ENCODE measurements around the gene TRANK1. TPM values are rescaled to one million over a fixed set of nuclear protein-coding genes. Genes with fewer than 3 reads are reported as not detected.
"Not testable (repeated sequence)": the region's sequence is repeated elsewhere in the genome, so short reads cannot be mapped to it uniquely, and the experiment has no call there.

The TRANK1 gene
- total RNA-seq, 1 donor from 2014 or later: 4.3 TPM

DNA sequence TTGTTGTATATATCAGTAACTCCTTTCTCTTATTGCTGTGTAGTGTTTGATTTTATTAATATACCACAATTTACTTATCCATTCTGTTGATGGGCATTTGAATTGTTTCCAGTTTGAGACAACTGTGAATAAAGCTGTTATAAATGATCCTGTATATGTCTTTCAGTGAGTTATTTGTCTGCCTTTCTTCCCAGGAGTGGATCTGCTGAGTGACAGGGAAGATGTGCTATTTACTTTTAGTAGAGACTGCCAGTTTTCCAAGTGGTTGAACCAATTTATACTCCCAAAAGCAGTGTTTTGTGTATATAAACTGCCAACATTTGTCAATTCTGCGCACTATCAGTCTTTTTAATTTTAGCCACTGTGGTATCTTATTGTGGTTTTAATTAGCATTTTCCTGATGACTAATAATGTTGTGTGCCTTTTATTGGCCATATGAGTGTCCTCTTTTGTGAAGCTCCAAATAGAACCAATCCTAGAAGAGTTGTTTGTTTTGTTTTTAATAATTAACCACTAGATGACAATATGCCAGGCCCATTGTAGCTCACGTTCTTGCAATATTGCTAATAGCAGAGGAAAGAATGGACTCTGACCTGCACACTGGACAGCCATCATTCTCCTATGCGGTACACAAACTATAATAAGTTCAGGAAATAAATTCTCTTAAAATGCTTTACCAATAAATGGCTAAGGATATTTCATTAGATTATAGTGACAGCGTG, 25.3 kb downstream of the TRANK1 start:
- ATAC-seq: no peak

DNA sequence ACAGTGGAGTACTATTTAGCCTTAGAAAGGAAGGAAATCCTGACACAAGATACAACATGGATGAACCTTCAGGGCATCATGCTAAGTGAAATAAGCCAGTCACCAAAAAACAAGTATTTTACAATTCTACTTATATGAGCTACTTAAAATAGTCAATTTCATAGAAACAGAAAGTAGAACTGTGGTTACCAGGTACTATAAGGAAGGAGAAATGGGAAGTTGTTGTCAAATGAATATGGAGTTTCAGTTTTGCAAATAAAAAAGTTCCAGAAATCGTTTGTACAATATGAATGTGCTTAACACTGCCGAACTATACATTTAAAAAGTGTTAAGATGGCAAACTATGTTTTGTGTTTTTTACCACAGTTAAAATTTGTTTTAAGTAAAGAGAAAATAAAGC, 26.8 kb downstream of the TRANK1 start:
- ATAC-seq: no peak

DNA sequence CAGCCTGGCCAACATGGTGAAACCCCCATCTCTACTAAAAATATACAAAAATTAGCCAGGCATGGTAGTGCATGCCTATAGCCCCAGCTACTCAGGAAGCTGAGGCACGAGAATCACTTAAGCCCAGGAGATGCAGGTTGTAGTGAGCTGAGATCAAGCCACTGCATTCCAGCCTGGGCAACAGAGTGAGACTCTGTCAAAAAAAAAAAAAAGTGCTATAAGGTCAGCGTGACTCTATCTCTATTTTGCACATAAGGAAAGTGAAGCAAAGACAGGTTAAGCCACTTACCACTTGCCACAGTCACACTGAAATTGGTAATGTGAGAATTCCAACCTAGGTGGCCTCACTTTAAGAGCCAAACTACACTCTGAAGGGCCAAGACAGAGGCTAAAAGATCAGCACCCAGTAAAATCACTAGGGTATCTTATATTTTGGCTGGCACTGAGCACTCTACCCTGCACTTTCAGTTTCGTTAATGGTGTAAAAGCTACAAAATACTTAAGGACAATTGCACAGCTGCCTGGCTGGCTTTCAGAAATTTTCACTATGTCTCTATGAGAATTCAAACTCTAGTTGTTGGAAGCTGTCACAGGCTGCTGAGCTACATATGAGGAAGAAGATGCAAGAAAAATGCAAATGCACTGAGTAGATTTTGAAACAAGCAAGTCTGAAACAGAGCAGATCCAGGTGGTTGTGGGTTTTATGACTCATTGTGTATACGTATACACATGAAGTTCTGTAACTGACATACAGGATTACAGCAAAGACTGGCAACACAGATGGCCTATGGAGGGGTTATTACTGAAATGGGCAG, 32.7 kb downstream of the TRANK1 start:
- ATAC-seq: peak; percentile 89

DNA sequence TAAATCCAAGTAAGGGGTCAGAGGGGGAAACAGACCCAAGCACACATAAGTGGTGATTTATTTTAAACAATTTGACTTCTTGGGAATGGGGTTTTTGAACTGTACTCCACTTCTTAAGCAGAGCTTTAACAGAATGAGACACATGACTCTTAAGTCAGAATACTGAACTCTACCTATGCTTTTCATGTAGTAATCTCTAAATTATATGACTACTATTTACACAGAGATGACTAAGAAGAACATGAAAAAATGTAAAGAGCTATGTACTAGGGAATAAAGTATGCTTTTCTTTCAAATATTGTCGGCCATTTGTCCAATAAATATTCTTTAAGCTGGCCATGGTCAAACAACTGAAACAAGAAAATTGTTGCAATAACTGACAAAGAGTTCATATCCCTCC, 35.2 kb downstream of the TRANK1 start:
- no peak for ATAC-seq

DNA sequence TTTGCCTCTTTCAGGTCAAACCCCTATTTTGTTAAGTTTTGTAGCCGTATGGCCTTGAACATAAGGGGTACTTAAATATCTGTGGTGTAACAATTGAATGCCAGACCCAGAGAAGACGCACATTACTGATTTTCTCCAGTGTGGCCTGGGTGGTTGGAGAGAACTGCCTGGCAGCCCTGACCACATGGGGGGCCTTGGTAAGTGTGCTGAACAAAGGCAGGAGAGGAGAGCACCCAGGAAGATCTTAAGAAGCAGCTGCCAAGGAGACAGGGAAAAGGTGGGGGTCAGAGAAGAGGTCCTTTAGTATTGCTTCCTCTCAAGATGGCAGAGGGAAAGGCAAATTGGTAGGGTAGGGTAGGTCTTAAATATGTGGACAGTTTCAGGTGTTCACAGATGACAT, 35.7 kb downstream of the TRANK1 start:
- no peak for ATAC-seq

DNA sequence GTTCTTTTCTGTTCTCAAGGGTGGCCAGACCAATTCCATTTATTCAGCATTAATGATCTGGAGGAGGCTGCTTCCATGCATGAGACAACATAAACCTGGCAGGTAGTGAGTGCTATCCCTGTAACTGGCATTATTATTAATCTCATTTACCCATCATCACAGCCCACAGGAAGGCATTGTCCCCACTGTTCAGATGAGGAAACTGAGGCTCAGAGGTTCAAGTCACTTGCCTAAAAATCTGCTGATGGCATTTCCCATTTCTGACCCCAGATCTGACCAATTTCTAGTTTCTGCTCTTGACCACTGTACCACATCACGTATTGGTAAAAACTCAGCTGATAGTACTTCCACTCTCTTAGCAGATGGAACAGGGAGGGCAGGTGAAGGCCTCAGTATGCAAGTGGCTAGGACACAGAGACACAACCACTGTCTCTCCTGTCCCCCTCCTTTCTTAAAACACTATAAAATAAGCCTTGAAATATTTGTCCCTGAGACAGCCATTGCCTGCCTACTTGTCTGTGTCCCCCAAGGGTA, 36.1 kb downstream of the TRANK1 start:
- no peak for ATAC-seq

DNA sequence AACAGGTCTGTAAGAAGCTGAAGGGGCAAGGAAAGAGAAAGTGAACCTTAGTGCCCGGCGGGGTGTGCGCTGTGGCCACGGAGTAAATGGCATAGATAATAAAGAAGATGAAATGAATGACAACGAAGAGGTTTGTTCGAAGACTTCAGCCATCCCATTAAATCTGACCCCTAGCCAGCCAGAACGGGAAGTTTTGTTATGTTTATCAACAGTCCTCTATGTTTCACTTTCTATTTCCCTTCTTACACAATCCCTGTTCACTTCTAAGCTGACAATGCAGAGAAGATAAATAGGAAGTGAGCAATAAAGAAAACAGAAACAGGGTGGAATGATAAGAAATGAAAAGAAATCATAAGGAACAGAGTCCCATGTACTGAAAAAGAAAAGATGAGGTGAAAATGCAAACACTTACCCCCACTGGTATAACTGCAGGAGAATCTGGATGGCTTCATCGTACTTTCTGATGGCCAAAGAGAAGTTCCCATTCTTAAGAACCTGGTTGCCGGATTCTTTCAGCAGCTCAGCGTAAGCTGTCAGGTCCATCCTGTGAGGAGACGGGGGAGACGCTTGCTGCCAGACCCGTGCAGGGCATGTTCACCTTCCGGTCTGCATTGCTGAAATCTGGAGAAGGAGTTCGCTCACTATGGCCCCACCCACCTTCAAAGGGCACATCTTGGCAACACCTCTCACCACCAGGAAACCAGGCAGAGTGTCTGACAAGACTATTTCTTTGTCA, 36.8 kb downstream of the TRANK1 start:
- peak; percentile 72 for ATAC-seq

DNA sequence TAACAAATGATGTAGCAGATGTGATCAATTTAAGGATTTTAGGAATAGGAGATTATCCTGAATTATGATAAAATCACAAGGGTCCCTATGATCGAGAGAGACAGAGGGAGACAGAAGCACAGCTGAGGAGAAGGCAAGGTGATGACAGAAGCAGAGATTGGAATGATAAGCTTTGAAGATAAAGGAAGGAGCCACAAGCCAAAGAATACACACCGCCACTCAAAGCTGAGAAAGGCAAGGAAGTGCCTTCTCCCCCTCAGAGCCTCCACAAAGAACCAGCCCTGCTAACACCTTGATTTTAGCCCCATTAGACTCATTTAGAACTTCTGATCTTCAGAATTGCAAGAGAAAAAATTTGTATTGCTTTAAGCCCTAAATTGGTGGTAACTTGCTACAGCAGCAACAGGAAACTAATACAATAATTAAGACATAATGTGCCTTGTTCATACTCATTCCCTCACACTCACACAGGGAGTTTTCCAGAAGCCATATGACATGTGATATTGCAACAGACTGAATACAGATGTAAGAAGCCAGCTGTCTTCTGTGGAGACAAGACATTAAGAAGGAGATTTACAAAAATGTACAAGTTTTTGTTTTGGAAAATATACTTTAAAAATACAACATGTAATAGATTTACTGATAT, 38.2 kb downstream of the TRANK1 start:
- no peak for ATAC-seq

DNA sequence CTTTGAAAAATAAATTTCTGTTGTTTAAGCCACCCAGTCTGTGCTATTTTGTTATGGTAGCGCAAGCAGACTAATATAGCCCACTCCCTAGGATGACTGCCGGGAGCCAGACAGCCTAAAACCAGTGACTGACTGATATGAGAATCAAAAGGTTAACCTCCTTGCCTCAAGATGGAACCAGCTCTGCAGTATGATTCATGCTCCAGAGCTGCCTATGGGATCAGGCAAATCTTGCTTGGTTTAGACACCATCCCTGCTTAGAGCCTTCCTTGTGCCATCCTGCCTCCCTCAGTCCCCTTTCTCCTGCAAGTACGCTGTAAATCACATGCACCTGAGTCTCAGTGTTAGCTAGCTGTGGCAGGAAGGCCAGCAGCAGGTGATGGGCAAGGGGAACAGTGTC, 39.3 kb downstream of the TRANK1 start:
- no peak for ATAC-seq

DNA sequence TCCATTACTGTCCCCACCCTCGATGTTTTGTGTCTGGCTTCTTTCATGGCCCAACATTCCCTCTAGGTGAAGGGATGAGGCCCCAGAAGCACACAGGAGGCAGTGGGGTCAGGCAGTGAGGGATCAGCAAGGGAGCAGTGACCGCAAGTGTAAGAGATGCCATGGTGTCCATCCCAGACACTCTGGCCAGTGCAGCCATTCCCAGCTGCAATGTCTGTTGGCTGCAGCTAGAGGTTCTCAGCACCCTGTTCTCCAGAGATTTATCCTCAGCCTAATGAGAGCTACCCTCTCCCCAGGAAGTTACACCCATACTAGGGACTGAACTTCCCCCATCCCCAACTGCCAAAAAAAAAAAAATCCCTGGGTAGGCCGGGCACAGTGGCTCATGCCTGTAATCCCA, 40.2 kb downstream of the TRANK1 start:
- ATAC-seq: no peak

DNA sequence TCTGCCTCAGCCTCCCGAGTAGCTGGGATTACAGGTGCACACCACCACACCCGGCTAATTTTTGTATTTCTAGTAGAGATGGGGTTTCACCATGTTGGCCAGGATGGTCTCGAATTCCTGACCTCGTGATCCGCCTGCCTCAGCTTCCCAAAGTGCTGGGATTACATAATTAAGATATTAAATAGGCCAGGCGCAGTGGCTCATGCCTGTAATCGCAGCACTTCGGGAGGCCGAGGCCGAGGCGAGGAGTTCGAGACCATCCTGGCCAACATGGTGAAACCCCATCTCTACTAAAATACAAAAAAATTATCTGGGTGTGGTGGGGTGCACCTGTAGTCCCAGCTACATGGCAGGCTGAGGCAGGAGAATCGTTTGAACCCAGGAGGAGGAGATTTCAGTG, 40.8 kb downstream of the TRANK1 start:
- ATAC-seq: not testable (repeated sequence)

DNA sequence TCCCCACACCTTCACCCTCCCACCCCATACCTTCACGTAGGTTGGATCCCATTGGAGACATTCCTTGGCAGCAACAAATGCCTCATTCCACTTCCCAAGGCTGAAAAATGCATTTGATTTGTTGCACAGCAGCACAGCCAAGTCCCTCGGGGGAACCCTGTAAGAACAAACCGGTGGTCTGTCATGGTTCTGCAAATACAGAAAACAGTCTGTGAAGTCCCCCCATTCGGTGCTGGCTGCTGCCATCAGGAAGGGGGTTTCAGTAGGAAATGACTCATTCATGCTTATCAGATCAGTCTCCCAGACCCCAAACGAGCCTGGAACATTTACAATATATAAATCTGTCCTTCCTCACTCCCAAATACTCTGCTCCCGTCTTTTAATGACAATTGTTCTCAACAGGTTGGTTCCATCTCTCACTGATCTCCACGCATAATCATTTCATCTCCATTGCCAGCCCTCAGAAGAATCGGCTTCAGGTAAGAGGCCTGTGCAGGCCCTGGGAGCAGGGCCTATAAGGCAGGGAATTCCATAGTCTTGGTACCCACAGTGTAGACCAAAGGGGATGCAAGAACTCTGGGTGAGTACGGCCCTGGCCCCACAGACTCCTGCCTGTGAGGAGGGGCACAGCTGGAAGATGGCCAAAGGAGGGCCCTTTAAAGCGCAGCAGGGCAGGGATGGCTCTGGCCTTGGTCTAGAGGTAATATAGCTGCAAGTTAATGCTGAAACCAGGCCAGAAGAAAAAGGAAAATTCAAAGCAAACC, 41.6 kb downstream of the TRANK1 start:
- ATAC-seq: no peak

DNA sequence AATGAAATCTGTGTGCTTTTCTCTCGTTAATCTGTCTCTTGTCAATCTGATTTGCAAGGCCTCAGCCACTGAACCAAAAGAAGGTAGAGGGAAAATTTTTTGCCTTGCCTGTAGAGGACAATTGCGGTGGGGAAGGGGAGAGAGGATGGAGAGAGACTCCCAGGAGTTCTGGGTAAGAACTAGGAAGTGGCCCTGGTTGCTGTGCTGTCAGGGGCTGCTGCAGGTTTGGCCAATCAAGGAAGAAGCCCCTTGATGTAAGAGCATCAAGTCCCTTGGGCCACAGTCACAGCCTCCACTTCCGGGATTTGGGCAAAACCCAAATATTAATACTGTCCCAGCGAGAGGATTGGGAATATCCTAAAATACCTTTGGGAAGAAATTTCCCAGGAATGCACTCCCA, 43.3 kb downstream of the TRANK1 start:
- no peak for ATAC-seq

DNA sequence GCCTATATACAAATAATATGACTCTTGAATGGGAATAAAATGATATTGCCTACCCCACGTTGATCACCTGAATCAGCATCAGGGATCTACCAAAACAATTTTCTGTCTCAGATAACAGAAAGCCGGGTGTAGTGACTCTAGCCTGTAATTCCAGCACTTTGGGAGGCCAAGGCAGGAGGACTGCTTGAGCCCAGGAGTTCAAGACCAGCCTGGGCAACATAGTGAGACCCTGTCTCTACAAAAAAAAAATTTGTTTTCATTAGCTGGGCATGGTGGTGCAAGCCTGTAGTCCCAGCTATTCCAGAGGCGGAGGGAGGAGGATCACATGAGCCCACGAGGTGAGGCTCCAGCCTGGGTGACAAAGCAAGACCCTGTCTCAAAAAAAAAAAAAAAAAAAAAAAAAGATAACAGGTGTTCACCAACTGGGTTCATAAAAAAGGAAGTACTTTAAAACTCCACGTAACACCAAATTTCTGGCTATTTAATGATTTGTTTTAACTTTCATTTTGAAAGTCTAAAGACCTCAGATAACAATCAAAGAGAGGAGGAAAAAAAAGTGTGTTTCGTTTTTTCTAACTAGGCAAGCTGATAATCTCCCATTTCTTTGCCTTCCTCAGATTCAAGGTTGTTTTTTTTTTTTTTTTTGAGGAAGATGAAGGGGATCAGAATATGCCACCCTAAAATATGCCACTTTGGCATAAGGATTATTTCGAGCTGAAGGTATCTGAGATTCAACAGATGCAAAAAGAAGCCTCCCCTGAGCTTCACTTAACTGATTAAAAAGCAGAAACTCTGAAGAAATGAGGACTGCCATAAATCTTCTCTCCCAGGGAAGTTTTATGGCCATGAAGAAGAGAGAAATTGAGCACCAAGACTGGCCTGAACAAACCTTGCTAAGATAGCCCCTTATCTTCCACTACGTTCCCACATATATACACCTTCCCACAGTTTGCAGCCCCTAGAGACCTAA, 44.1 kb downstream of the TRANK1 start:
- no peak for ATAC-seq

DNA sequence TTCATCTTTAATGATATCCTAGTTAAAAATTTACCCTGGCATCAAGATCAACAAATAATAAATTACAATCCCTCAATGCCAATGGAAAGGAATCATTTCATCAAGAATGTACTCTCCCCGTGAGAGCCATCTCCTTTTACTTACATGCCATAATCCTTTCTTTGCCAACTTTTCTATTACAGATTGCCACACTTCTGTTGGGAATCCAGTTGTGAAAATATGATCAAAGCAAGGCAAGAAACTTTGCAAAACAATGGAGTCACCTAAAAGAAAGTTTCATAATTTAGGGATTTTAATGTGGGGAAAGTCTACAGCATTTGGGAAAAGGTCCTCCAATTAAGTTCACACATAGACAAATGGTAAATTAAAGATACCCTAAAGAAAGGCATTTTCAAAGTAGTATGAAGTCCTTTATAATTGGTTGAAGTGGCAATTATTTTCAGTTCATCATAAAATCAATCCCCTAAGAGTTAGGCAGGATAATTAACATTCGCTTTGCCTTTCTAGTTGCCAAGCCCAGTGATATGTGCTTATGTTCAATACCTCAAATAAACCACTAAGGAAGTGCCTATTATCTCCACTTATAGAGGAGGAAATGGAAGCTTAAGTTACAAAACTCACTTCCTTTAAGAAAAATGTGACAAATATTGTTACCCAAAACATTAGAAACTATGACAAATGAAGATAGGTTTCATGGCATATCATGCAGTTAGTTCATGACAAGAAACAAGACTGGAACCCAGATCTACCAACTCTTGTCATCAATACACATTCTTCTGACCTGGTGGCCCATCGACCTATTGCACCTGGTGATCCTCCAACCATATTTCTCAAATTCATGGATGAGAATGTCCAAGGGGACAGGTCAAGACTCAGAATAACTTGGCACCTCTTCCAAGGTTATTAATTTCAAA, 49.1 kb downstream of the TRANK1 start:
- ATAC-seq: no peak

DNA sequence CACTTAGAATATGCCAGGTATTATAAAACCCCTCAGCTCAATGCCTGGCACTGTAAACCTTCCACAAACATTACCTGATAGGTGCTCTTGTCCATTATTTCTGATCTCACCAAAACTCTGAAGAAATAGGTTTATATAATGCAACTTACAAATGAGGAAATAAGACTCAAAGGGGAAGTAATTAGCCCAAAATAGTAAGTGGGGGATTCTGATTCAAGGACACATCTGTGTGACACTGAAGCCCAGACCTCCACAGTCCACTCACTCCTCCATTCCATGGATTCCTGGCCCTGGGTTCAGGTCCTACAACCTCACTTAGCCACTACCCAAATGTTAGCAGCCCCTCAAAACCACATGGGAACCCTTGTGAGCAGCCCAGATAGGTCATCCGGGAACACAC, 49.9 kb downstream of the TRANK1 start:
- ATAC-seq: no peak

DNA sequence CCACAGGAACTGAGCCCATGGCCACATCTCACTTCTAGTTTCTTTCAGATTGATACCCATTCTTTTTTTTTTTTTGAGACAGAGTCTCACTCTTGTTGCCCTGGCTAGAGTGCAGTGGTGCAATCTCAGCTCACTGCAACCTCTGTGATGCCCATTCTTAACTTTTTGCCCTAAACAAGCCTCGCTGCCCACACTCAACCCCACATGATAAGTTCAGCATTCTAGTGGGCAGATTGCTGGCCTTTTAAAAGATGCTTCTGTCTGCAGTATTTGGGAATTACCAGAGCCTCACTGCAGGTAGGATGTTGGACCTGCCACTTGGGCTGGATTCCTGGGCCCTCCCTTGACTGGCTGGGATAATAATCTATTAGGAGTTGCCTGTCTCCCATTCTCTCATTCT, 51.0 kb downstream of the TRANK1 start:
- ATAC-seq: no peak

DNA sequence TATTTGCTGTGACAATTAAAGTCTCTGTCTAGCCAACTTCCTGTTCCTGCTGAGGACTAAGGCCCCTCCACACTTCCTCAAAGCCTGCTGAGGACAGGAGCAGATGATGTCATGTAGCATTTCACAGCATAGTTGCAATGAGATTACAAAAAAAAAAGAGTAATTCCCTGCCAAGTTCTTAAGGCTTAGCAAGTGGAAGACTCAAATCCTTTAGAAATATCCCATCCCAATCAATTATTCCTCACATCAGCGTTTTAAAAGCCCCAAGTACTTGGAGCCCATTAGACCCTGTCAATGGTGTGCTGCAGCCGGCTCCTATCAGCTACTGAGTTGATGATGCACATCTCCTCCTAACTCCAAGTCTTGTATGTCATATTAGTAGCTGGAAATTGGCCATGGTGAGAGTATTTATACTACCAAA, 51.7 kb downstream of the TRANK1 start:
- peak; percentile 61 for ATAC-seq

DNA sequence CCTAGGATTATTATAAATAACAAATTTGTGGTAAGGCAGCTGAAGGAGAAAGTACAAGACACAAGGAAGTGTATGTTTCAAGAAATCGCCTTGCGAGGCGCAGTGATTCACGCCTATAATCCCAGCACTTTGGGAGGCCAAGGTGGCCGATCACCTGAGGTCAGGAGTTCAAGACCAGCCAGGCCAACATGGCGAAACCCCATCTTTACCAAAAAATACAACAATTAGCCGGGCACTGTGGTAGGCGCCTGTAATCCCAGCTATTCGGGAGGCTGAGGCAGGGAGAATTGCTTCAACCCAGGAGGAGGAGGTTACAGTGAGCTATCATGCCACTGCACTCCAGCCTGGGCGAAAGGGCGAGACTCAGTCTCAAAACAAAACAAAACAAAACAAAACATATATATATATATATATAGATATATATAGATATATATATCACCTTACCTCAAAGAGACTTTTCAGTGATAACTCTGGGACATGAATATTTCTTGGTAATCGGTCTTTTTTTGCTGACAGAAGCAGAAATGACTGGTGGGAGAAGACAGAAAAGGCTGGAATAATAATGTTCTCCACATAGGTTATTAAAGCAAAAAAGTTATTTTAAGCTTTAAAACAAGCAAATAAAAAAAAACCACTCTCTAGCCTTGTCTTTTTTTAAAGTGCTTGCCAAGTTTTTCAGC, 52.3 kb downstream of the TRANK1 start:
- no peak for ATAC-seq

Measured in esophagus mucosa (tissue), 1 donor.